ENCODE results near the gene SHF.

Gene SHF

DNA sequence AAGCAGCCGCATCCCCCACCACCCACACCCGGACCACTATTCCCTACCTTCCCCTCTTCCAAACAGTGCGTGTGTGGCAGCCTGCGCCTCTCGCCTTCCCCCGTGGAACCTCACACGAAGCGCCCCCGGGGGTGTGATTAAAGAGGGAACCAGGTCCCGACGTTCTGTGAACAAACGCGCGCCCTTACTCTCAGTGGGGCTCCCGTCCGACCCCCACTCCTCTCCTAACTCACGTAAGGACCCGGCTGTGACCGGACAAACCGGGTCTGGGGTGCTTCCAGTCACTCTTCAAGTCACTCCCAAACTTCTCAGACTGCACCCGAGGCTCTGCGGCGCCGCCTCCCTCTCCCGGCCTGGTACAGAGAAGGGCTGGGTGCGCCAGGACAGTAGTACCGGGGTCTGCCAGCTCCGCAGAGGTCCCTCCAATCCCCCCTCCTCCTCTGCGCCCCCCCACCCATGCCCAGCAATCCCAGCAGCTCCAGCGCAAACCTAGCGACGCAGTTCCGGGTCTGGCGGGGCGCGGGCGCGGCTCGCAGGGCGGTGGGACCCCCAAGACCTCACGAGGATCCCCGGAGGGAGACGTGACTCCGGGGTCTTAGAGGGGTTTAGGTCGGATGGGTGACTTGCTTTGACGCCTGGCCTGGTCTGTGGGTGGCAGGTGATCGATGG lies 58.7 kb downstream of the SHF start:
- Mint-ChIP-seq H3K4me1 (ENCODE audit: low read depth) (peaks cover 24% of the 10 kb centered on the region), H3K27me3 (peaks cover 86% of the 10 kb centered on the region), H3K36me3 (ENCODE audit: low read depth) (peaks cover 19% of the 10 kb centered on the region), H3K27ac (peak overlapping the region; percentile 52), H3K9me3 (no peaks in the 10 kb centered on the region), H3K4me3 (peak overlapping the region; percentile 77)
- intact Hi-C loops (cut with micrococcal nuclease), result loop anchor here (5.0 kb wide), 1 partner anchor 33 kb away; no protein-coding TSS in a partner anchor

DNA sequence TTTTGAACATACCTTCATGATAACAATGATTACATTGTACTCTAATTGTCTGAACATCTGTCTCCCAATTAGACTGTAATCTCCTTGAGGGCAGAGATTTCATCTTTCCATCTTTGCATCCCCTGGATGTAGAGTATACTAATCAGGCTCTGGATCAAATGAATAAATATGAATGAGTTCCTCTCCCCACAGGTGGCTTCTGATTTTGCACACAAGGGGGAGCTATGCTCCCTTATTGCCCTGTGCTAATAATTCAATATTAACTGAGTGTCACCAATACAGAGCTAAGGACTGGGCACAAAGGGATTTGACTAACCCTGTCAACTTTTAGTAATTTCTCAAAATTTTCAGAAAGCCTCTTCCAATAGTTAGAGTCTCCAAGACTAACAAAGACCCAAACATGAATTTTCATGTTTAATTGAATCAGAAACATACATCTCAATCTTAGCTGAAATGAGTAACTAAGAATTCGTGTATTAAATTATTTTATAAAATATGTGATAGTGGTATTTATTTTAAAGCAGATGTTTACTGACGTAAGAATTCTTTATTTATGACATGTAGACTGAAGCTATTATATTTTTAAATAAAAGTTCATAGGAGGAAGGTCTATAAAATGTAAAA lies 61.1 kb downstream of the SHF start:
- peaks cover 72% of the 10 kb centered on the region for H3K27me3 Mint-ChIP-seq
- H3K27ac Mint-ChIP-seq, result no peak overlapping the region

DNA sequence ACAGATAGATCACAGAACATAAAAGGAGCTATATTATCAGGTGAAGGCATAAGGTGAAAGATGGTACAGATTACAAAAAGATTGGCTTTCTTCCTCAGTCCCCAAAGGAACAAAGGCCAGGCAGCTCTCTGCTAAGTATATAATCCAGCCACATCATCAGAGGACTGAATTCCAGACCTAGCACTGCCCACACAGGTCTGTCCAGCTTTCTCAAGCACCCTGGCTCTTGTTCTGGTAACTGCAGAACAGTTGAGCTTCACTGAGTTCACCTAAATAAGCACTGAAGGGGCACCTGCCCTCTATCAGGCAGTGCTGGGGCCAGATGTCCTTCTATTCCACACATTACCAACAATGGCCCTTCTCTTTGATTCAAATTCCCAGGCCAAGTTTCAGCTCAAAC lies 64.4 kb downstream of the SHF start:
- H3K9me3 Mint-ChIP-seq, result no peaks in the 10 kb centered on the region
- peaks cover 56% of the 10 kb centered on the region for H3K27me3 Mint-ChIP-seq
- no peak overlapping the region for H3K27ac Mint-ChIP-seq
- peaks cover 26% of the 10 kb centered on the region for H3K36me3 Mint-ChIP-seq (ENCODE audit: low read depth)
- H3K4me3 Mint-ChIP-seq, result no peak overlapping the region
- intact Hi-C loops (cut with micrococcal nuclease), result no loop called here
- peaks cover 13% of the 10 kb centered on the region for H3K4me1 Mint-ChIP-seq (ENCODE audit: low read depth)

More for the DNA sequence above, 61.1 kb downstream of the SHF start:
- H3K4me1 Mint-ChIP-seq (ENCODE audit: low read depth), result peaks cover 29% of the 10 kb centered on the region
- H3K4me3 Mint-ChIP-seq, result no peak overlapping the region
- H3K9me3 Mint-ChIP-seq, result no peaks in the 10 kb centered on the region
- peaks cover 4% of the 10 kb centered on the region for H3K36me3 Mint-ChIP-seq (ENCODE audit: low read depth)
- intact Hi-C loops (cut with micrococcal nuclease), result loop anchor here (5.0 kb wide), 1 partner anchor 36 kb away; no protein-coding TSS in a partner anchor

DNA sequence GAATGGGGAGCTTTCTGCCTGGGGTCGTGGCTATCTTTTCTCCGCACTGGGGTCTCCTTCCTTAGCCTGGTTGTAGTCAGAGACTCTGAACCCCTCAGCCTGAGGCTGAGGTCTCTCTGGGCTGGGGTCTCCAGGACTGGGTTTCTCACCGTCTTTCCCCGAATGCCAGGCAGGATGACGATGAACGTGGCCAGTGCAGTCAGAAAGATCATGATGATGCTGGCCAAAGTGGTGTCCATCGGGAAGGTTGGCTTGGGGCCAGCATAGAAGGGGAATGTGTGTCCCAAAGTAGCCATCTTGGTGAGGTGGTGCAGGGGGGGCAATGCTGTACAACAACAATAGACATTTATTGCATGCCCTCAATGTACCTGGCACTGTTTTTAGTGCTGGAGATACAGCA lies 65.0 kb downstream of the SHF start:
- H3K4me3 Mint-ChIP-seq, result no peak overlapping the region
- H3K9me3 Mint-ChIP-seq, result no peaks in the 10 kb centered on the region
- peaks cover 31% of the 10 kb centered on the region for H3K36me3 Mint-ChIP-seq (ENCODE audit: low read depth)
- H3K4me1 Mint-ChIP-seq (ENCODE audit: low read depth), result peaks cover 14% of the 10 kb centered on the region
- peaks cover 55% of the 10 kb centered on the region for H3K27me3 Mint-ChIP-seq
- no peak overlapping the region for H3K27ac Mint-ChIP-seq
- intact Hi-C loops (cut with micrococcal nuclease), result no loop called here

DNA sequence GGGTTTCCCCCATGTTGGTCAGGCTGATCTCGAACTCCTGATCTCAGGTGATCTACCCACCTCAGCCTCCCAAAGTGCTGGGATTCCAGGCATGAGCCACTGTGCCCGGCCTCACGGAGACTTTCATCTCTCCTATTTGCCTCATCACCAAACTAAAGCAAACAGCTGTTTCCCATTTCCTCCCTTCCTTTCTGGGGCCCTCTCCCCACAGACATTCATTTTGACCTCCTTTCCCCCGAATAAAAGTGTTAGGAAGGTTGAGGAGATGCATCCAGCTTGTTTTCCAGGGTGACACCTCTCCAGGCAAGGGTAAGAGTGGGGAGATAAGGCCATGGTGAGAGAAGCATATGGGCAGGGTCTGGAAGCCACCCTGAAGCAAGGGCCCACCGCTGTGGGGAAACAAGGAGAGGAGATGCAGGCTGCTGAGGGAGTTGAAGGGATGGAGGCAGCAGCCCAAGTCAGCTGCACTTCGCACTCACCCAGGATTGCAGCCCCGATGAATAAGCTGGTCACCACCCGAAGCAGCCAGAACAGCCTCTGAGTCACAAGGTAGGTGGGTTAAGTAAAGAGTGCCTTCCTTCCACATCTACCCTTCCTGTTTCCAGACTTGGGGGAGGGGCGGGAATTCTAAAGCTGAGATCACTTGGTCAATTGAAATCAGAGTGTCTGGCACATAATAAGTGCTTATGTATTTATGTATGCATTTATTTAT lies 65.9 kb downstream of the SHF start:
- H3K4me3 Mint-ChIP-seq, result no peak overlapping the region
- H3K9me3 Mint-ChIP-seq, result no peaks in the 10 kb centered on the region

DNA sequence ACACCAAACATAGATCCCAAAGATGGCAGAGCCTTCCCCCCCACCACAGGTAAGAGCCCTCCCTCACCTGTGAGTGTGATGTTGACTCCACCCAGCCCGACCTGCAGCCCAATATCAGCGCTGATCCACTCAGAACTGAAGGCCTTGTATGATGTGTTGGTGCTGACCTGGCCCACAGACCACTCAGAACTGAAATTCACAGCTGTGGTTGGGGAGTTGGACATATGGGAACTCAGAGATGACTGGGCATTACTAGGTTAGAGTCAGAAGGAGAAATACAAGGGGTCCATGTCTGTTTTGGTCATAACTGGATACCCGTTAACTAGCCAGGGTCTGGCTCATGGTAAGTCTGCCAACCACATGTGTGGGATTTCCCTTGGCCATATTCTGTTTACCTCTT lies 66.7 kb downstream of the SHF start:
- no peak overlapping the region for H3K4me3 Mint-ChIP-seq
- H3K27me3 Mint-ChIP-seq, result peaks cover 63% of the 10 kb centered on the region
- H3K27ac Mint-ChIP-seq, result no peak overlapping the region
- intact Hi-C loops (cut with micrococcal nuclease), result no loop called here
- peaks cover 22% of the 10 kb centered on the region for H3K4me1 Mint-ChIP-seq (ENCODE audit: low read depth)
- peaks cover 35% of the 10 kb centered on the region for H3K36me3 Mint-ChIP-seq (ENCODE audit: low read depth)
- no peaks in the 10 kb centered on the region for H3K9me3 Mint-ChIP-seq

More for the DNA sequence above, 65.9 kb downstream of the SHF start:
- intact Hi-C loops (cut with micrococcal nuclease), result no loop called here
- Mint-ChIP-seq H3K4me1 (ENCODE audit: low read depth) (peaks cover 22% of the 10 kb centered on the region), H3K27ac (no peak overlapping the region), H3K27me3 (peaks cover 60% of the 10 kb centered on the region), H3K36me3 (ENCODE audit: low read depth) (peaks cover 35% of the 10 kb centered on the region)

DNA sequence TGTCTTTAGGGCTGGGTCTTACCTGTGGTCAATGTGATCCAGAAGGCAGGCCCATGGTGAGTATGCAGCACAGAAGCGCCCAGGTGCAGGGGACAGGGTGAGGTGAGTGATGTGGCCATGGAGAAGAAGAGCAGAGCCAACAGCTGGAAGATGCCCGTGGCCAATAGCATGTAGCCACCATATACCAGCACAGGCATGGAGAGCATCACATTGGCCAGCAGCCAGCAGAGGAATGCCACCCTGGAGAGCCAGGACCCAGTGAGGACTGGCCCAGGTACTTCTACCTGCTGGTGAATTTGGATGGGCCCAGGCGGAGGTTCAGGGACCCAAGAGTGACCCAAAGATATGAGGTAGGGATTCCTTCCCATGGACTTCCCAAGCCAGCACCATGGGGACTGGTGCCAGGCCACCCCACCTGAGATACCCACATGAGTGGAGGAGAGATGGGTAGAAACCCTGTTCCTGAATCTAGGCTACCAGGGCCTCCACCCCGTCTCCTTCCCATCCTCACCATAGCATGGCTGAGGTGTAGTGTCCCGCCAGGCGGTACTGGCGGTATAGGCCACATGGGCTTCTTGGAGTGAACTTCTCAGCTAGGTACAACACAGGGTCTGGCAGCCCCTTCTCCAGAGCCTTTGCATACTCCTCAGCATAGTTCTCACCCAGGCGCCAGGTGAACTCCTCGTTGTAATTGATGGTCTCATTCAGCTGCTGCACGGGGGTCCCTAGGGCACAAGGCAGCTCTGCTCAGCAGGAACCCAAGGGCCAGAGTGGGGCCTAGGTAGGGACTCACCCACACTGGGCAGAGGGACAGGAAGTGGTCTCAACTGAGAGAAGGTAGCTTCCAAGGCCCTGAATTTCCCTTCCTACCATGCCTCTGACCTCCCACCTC lies 67.4 kb downstream of the SHF start:
- Mint-ChIP-seq H3K4me3 (no peak overlapping the region), H3K4me1 (ENCODE audit: low read depth) (peaks cover 22% of the 10 kb centered on the region), H3K9me3 (no peaks in the 10 kb centered on the region), H3K27ac (no peak overlapping the region), H3K36me3 (ENCODE audit: low read depth) (peaks cover 35% of the 10 kb centered on the region), H3K27me3 (peaks cover 63% of the 10 kb centered on the region)
- intact Hi-C loops (cut with micrococcal nuclease), result no loop called here

DNA sequence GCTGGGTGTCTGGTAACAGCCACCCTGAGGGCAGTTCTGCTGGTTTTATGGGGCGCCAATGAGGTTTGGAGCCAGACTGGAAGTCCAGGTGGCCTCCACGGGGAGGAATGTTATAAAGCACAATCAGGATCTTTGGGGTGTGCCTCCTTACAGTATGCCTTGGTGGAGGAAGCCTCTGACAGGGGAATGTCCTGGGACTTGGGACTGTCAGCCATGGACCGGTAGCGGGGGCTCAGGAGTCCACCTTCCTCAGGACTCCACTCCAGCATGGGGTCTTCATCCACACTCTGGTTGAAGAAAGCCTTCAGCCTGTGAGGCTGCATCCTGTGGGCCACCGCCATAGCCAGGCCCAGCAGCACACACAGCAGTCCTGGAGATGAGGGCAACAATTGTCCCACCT lies 68.8 kb downstream of the SHF start:
- intact Hi-C loops (cut with micrococcal nuclease), result no loop called here
- H3K4me3 Mint-ChIP-seq, result no peak overlapping the region
- peaks cover 67% of the 10 kb centered on the region for H3K27me3 Mint-ChIP-seq
- peaks cover 29% of the 10 kb centered on the region for H3K4me1 Mint-ChIP-seq (ENCODE audit: low read depth)
- peaks cover 35% of the 10 kb centered on the region for H3K36me3 Mint-ChIP-seq (ENCODE audit: low read depth)
- no peaks in the 10 kb centered on the region for H3K9me3 Mint-ChIP-seq
- peak overlapping the region; percentile 20 for H3K27ac Mint-ChIP-seq

DNA sequence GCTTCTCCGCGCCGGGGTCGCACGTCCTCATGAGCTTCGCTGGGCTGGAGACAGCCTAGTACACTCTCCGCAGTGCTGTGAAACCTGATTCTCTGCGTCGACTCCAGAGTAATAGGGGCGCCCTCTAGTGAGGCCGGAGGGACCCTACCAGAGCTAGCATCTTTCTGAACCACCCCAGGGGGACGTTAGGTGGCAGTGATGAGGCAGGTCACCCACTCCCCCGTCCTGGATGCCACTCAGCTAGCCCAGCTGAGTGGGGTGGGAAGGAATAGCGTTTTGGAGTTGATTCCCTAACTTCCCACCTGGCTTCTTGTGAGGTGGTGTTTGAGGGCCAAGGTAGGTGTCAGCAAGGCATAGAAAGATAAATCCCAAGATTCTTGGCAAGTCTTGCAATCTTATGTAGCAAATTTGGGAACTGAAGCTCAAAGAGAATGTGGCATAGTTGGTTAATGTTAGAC lies 69.6 kb downstream of the SHF start:
- peaks cover 34% of the 10 kb centered on the region for H3K4me1 Mint-ChIP-seq (ENCODE audit: low read depth)
- H3K36me3 Mint-ChIP-seq (ENCODE audit: low read depth), result peaks cover 35% of the 10 kb centered on the region
- peak overlapping the region; percentile 67 for H3K4me3 Mint-ChIP-seq
- no peak overlapping the region for H3K27ac Mint-ChIP-seq
- no peaks in the 10 kb centered on the region for H3K9me3 Mint-ChIP-seq
- intact Hi-C loops (cut with micrococcal nuclease), result no loop called here
- peaks cover 76% of the 10 kb centered on the region for H3K27me3 Mint-ChIP-seq

DNA sequence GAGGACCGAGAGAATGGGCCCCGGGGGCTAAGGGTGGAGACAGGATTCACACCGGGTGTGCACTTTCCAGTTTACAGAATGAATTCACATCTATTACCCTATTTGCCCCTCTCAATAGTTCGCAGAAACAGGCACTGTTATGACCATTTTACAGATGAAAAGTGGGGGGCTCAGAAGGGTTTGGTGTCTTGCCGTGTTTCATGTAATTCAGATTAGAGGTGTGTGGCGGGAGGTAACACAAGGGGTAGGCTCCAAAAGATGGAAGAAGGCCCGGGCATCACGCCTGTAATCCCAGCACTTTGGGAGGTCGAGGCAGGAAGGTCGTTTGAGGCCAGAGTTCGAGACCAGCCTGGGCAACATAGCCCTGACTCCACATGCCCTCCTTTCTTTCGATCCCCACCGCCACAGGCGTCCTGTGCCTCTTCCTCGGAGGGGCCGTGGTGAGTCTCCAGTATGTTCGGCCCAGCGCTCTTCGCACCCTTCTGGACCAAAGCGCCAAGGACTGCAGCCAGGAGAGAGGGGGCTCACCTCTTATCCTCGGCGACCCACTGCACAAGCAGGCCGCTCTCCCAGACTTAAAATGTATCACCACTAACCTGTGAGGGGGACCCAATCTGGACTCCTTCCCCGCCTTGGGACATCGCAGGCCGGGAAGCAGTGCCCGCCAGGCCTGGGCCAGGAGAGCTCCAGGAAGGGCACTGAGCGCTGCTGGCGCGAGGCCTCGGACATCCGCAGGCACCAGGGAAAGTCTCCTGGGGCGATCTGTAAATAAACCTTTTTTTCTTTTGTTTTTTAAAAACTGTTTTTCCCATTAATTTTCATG lies 70.2 kb downstream of the SHF start:
- peak overlapping the region; percentile 67 for H3K4me3 Mint-ChIP-seq
- H3K9me3 Mint-ChIP-seq, result no peaks in the 10 kb centered on the region
- H3K27me3 Mint-ChIP-seq, result peaks cover 77% of the 10 kb centered on the region
- intact Hi-C loops (cut with micrococcal nuclease), result no loop called here
- H3K4me1 Mint-ChIP-seq (ENCODE audit: low read depth), result peaks cover 41% of the 10 kb centered on the region
- peaks cover 35% of the 10 kb centered on the region for H3K36me3 Mint-ChIP-seq (ENCODE audit: low read depth)
- H3K27ac Mint-ChIP-seq, result no peak overlapping the region
